Neural cell (in vitro differentiated cells): Measurements from ENCODE around the gene LCN10.

Source experiments
- CTCF ChIP-seq: fragments of 450-650 bp; IDR thresholded peaks from 2 replicates; pipeline ENCODE4 v1.5.1; 2014; ENCODE audit warnings: antibody characterized with exemption, mild to moderate bottlenecking, moderate library complexity; ENCODE audit not compliant: poor library complexity, severe bottlenecking
- EP300 ChIP-seq: fragments of 450-650 bp; conservative IDR thresholded peaks from 2 replicates; pipeline ENCODE4 v1.6.1; 2014; ENCODE audit warnings: antibody characterized with exemption, mild to moderate bottlenecking, moderate library complexity; ENCODE audit not compliant: poor library complexity, severe bottlenecking
- EZH2 ChIP-seq: fragments of 200-600, 300-800 bp; shearing (Covaris generic), sonication (generic); IDR thresholded peaks from 2 replicates; pipeline ENCODE4 v1.6.1; 2014; ENCODE audit warnings: antibody characterized with exemption, low read length, borderline replicate concordance, mild to moderate bottlenecking; ENCODE audit not compliant: insufficient read depth, poor library complexity, severe bottlenecking
- MXI1 ChIP-seq: fragments of 450-650 bp; conservative IDR thresholded peaks from 2 replicates; pipeline ENCODE4 v1.6.1; 2014; ENCODE audit warnings: antibody characterized with exemption, mild to moderate bottlenecking; ENCODE audit not compliant: poor library complexity, severe bottlenecking
- REST ChIP-seq: IDR thresholded peaks from 2 replicates; pipeline ENCODE4 v1.6.1; 2012; ENCODE audit warnings: borderline replicate concordance
- SMC3 ChIP-seq: fragments of 450-650 bp; conservative IDR thresholded peaks from 2 replicates; pipeline ENCODE4 v1.6.1; 2014; ENCODE audit warnings: antibody characterized with exemption, mild to moderate bottlenecking, moderate library complexity; ENCODE audit not compliant: poor library complexity

- TF ChIP-seq REST: no peak
- TF ChIP-seq CTCF: no peak
- TF ChIP-seq SMC3: no peak
- no peak for TF ChIP-seq EZH2
- no peak for TF ChIP-seq EP300
- TF ChIP-seq MXI1: no peak
These were observed 53.7 kb downstream of the LCN10 start for GRCh38 chr9:136689108-136689460.
